Gastrocnemius medialis (tissue), 4 donors: ENCODE data around the gene ZBTB47.

Experiments used
- POLR2A ChIP-seq, 2 donors: fragments of 450-650 bp; IDR thresholded peaks; one replicate each; pipeline ENCODE4 v1.6.1; 2017; ENCODE audit warnings: antibody characterized with exemption in 2 of 2, mild to moderate bottlenecking in 2 of 2, moderate library complexity in 2 of 2
- TF ChIP-seq, protein P1 (sequence below), 5 experiments: fragments of 450-650 bp in 3 of 5; fragments of 200-600 bp in 2 of 5; sonication (generic) in 2 of 5; IDR thresholded peaks in 4 of 5; conservative IDR thresholded peaks in 1 of 5; 1 replicate in 4 of 5; 2 replicates in 1 of 5; pipeline ENCODE4 v1.5.1; 2016 to 2019; ENCODE audit warnings: antibody characterized with exemption in 5 of 5, mild to moderate bottlenecking in 3 of 5, moderate library complexity in 3 of 5

DNA sequence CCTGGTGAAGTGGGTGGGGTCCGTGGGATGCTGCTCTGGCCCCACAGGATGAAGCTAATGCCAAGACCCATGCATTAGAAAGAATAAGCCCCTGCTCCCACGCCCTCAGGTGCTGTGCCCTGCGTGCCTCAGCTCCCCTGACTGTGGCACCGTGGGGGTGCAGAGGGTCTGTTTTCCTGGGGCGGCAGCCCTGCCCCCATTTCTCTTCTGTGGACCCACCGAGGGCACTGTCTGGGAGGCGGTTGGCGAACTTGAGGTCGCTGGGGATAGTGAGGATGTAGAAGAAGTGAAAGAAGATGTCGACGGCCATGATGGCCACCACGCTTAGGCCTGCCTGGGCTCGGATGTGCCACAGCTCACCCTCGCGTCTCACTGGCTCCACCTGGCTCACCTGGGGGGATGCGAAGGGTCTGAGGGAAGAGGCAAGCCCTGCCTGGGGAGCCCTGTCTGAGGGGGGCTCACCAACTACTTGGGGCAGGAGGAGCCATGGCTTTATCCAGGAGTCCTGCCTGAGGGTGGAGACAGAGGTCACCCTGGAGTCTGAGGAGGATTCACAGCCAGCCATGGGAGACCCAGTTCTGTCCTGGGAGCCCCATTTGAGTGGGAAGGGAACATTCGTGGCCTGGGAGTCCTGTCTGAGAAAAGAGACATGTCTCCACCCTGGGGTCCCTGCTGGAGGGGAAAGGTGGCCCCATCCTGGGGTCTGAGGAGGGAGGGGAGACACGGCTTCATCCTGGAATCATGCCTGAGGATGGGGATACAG lies 44.0 kb downstream of the ZBTB47 start:
- TF ChIP-seq, protein P1, sequence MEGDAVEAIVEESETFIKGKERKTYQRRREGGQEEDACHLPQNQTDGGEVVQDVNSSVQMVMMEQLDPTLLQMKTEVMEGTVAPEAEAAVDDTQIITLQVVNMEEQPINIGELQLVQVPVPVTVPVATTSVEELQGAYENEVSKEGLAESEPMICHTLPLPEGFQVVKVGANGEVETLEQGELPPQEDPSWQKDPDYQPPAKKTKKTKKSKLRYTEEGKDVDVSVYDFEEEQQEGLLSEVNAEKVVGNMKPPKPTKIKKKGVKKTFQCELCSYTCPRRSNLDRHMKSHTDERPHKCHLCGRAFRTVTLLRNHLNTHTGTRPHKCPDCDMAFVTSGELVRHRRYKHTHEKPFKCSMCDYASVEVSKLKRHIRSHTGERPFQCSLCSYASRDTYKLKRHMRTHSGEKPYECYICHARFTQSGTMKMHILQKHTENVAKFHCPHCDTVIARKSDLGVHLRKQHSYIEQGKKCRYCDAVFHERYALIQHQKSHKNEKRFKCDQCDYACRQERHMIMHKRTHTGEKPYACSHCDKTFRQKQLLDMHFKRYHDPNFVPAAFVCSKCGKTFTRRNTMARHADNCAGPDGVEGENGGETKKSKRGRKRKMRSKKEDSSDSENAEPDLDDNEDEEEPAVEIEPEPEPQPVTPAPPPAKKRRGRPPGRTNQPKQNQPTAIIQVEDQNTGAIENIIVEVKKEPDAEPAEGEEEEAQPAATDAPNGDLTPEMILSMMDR (IDR thresholded peaks at IDR 0.05 in 4 of 5, conservative IDR thresholded peaks at IDR 0.05 in 1 of 5) = no peak
- no peak for TF ChIP-seq POLR2A (IDR thresholded peaks at IDR 0.05)
